Measurements from ENCODE around the gene DNM1.
"Not testable (repeated sequence)": the region's sequence is repeated elsewhere in the genome, so short reads cannot be mapped to it uniquely, and the experiment has no call there.

Gene DNM1

GRCh38 chr9:128253140-128253990 is 50.2 kb downstream of the DNM1 start:
- no peak for DNase-seq

- DNase-seq, result no peak
These were observed 50.8 kb downstream of the DNM1 start for GRCh38 chr9:128253991-128254346.

- no peak for DNase-seq
These were observed 51.2 kb downstream of the DNM1 start for GRCh38 chr9:128254362-128254761.

GRCh38 chr9:128254855-128255759 is 51.9 kb downstream of the DNM1 start:
- peak; percentile 9 for DNase-seq

GRCh38 chr9:128257086-128257825 is 54.1 kb downstream of the DNM1 start:
- no peak for DNase-seq

GRCh38 chr9:128257907-128258306 is 54.7 kb downstream of the DNM1 start:
- DNase-seq, result no peak

GRCh38 chr9:128258326-128258725 is 55.1 kb downstream of the DNM1 start:
- no peak for DNase-seq

- no peak for DNase-seq
These were observed 56.0 kb downstream of the DNM1 start for GRCh38 chr9:128259156-128259555.

- DNase-seq, result no peak
These were observed 57.2 kb downstream of the DNM1 start for GRCh38 chr9:128260340-128260739.

GRCh38 chr9:128262687-128263086 is 59.5 kb downstream of the DNM1 start:
- no peak for DNase-seq

GRCh38 chr9:128265348-128265847 is 62.2 kb downstream of the DNM1 start:
- DNase-seq, result no peak

GRCh38 chr9:128266868-128267590 is 63.9 kb downstream of the DNM1 start:
- no peak for DNase-seq

- DNase-seq, result no peak
These were observed 67.9 kb downstream of the DNM1 start for GRCh38 chr9:128271112-128271511.

GRCh38 chr9:128271512-128271911 is 68.3 kb downstream of the DNM1 start:
- DNase-seq, result no peak

- no peak for DNase-seq
These were observed 71.1 kb downstream of the DNM1 start for GRCh38 chr9:128274245-128274644.

- no peak for DNase-seq
These were observed 72.2 kb downstream of the DNM1 start, which contains the start of gene GOLGA2 for GRCh38 chr9:128275198-128276007. TSS of gene GOLGA2 (minus strand) at chr9:128276007. CDS start at chr9:128275976, 31 bp downstream.

- peak; percentile 99 for DNase-seq
These were observed 72.9 kb downstream of the DNM1 start, which contains the start of gene SWI5 for GRCh38 chr9:128276008-128276573. TSS of gene SWI5 (plus strand) at chr9:128276276.

GRCh38 chr9:128276574-128277270 is 73.5 kb downstream of the DNM1 start:
- DNase-seq, result no peak

GRCh38 chr9:128279088-128280073 is 76.2 kb downstream of the DNM1 start:
- DNase-seq, result not testable (repeated sequence)

Measured in NCI-H2029 (cell line).